Mesenchymal stem cell (in vitro differentiated cells and primary cell): ENCODE measurements around the gene ATP1B3.

ENCODE experiments used
- DNase-seq: peaks from one replicate; pipeline ENCODE4 v3.0.0-alpha.2; 2013
- H2AFZ ChIP-seq: one replicate; pipeline ENCODE4 v1.6.1; 2013; ENCODE audit warnings: low read depth, mild to moderate bottlenecking, control low read depth, inconsistent platforms, low read length, moderate library complexity
- H2AK5ac ChIP-seq: 2 replicates; pipeline ENCODE4 v1.6.1; 2013; ENCODE audit warnings: low read length, moderate library complexity, mild to moderate bottlenecking, inconsistent platforms; ENCODE audit not compliant: severe bottlenecking
- H2BK120ac ChIP-seq: one replicate; pipeline ENCODE4 v1.6.1; 2013; ENCODE audit warnings: low read depth, mild to moderate bottlenecking, inconsistent platforms, low read length, moderate library complexity
- H2BK12ac ChIP-seq, 2 experiments: one replicate each; pipeline ENCODE4 v1.6.1; 2013; ENCODE audit warnings: inconsistent platforms in 2 of 2, low read length in 2 of 2, mild to moderate bottlenecking in 2 of 2, moderate library complexity in 2 of 2, control low read depth in 1 of 2
- H2BK15ac ChIP-seq: one replicate; pipeline ENCODE4 v1.6.1; 2013; ENCODE audit warnings: mild to moderate bottlenecking, low read depth, inconsistent platforms; ENCODE audit not compliant: poor library complexity, severe bottlenecking
- H2BK5ac ChIP-seq: 2 replicates; pipeline ENCODE4 v1.6.1; 2013; ENCODE audit warnings: low read depth, mild to moderate bottlenecking, low read length, control low read depth, inconsistent platforms; ENCODE audit not compliant: poor library complexity, severe bottlenecking
- H3K14ac ChIP-seq, 2 experiments: one replicate each; pipeline ENCODE4 v1.6.1; 2013; ENCODE audit warnings: inconsistent platforms in 2 of 2, low read length in 2 of 2, control low read depth in 1 of 2, mild to moderate bottlenecking in 1 of 2, moderate library complexity in 1 of 2
- H3K18ac ChIP-seq, 2 experiments: one replicate each; pipeline ENCODE4 v1.6.1; 2013; ENCODE audit warnings: inconsistent platforms in 2 of 2, low read length in 2 of 2, control low read depth in 1 of 2, low read depth in 1 of 2, mild to moderate bottlenecking in 1 of 2
- H3K23ac ChIP-seq, 2 experiments: one replicate each; pipeline ENCODE4 v1.6.1; 2013; ENCODE audit warnings: inconsistent platforms in 2 of 2, low read length in 2 of 2, mild to moderate bottlenecking in 2 of 2, moderate library complexity in 2 of 2, control low read depth in 1 of 2
- H3K27ac ChIP-seq: 2 replicates; pipeline ENCODE4 v1.5.1; 2013; ENCODE audit warnings: mild to moderate bottlenecking, moderate library complexity, low read length, control low read depth, inconsistent platforms; ENCODE audit not compliant: poor library complexity, severe bottlenecking
- H3K27me3 ChIP-seq, 2 experiments: 2 replicates each; pipeline versions ENCODE4 v1.6.1 to v1.7.0; 2013; ENCODE audit warnings: low read length in 2 of 2, mild to moderate bottlenecking in 2 of 2, moderate library complexity in 2 of 2, control low read depth in 1 of 2, inconsistent platforms in 1 of 2; ENCODE audit not compliant: control insufficient read depth in 1 of 2, insufficient read depth in 1 of 2
- H3K36me3 ChIP-seq, 2 experiments: 2 replicates each; pipeline versions ENCODE4 v1.6.1 to v1.7.0; 2013; ENCODE audit warnings: low read length in 2 of 2, control low read depth in 1 of 2, inconsistent platforms in 1 of 2, low read depth in 1 of 2, mild to moderate bottlenecking in 1 of 2; ENCODE audit not compliant: insufficient read depth in 2 of 2, control insufficient read depth in 1 of 2
- H3K4ac ChIP-seq, 2 experiments: one replicate each; pipeline ENCODE4 v1.6.1; 2013; ENCODE audit warnings: inconsistent platforms in 2 of 2, low read length in 2 of 2, mild to moderate bottlenecking in 2 of 2, moderate library complexity in 2 of 2, control low read depth in 1 of 2, low read depth in 1 of 2
- H3K4me1 ChIP-seq: 2 replicates; pipeline ENCODE4 v1.6.1; 2013; ENCODE audit warnings: low read depth, low read length, control low read depth; ENCODE audit not compliant: control insufficient read depth, insufficient read depth
- H3K4me2 ChIP-seq: 2 replicates; pipeline ENCODE4 v1.6.1; 2013; ENCODE audit warnings: low read length, mild to moderate bottlenecking, inconsistent platforms; ENCODE audit not compliant: poor library complexity, severe bottlenecking
- H3K4me3 ChIP-seq, 2 experiments: 2 replicates each; pipeline versions ENCODE4 v1.5.1 to v1.7.0; 2013; ENCODE audit warnings: low read length in 2 of 2, mild to moderate bottlenecking in 2 of 2, control low read depth in 1 of 2, low read depth in 1 of 2; ENCODE audit not compliant: insufficient read depth in 1 of 2
- H3K79me1 ChIP-seq: replicated peaks from 2 replicates; pipeline ENCODE4 v1.6.1; 2013; ENCODE audit warnings: mild to moderate bottlenecking, control low read depth, low read length, inconsistent platforms; ENCODE audit not compliant: poor library complexity, severe bottlenecking
- H3K9ac ChIP-seq: 2 replicates; pipeline ENCODE4 v1.7.0; 2013; ENCODE audit warnings: mild to moderate bottlenecking, low read length, moderate library complexity
- H3K9me3 ChIP-seq: 2 replicates; pipeline ENCODE4 v1.7.0; 2013; ENCODE audit warnings: mild to moderate bottlenecking, low read length; ENCODE audit not compliant: control insufficient read depth
- H4K8ac ChIP-seq: one replicate; pipeline ENCODE4 v1.6.1; 2013; ENCODE audit warnings: inconsistent platforms, mild to moderate bottlenecking, low read length, moderate library complexity
- H4K91ac ChIP-seq: one replicate; pipeline ENCODE4 v1.6.1; 2013; ENCODE audit warnings: mild to moderate bottlenecking, low read length, inconsistent platforms
- WGBS: methylation state at CpG from one replicate; pipeline ENCODE4 v1.1.7; 2013; ENCODE audit warnings: mixed read lengths; 5-methylcytosine and 5-hydroxymethylcytosine counted together

Gene ATP1B3

DNA sequence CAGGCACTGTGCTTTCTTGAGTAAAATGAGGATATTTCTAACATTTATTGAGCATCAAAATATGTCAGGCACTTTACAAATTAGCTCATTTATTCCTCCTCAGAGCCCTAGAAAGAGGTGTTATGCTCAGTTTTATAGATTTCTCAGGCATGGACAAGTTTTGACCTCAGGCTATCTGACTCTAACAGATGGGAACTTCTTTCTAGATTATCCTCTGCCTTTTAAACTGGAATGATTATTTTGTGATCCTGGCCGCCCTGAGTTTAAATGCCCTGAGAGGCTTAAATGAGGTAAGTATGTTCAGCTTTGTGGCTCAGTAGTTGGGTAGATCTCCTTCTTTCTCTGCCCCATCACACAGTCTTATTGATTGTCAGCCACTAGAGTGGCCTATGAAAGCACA is 32.3 kb upstream of the ATP1B3 start:
- no peak overlapping the region for H3K4me3 ChIP-seq
- no peak overlapping the region for H2BK15ac ChIP-seq
- H2AK5ac ChIP-seq = no peak overlapping the region
- H4K91ac ChIP-seq = no peak overlapping the region
- no peak overlapping the region for H4K8ac ChIP-seq
- WGBS = 100% methylated on average over 1 of the region's 1 CpG
- H3K23ac ChIP-seq = no peak overlapping the region
- no peak overlapping the region for H2BK5ac ChIP-seq
- no peaks in the 10 kb centered on the region for H3K36me3 ChIP-seq
- H3K4ac ChIP-seq = no peak overlapping the region
- no peak overlapping the region for H2AFZ ChIP-seq
- H3K9ac ChIP-seq = no peak overlapping the region
- H3K79me1 ChIP-seq = no peaks in the 10 kb centered on the region
- H2BK12ac ChIP-seq = no peak overlapping the region
- H3K4me1 ChIP-seq = peaks cover 2% of the 10 kb centered on the region
- H3K27me3 ChIP-seq = no peaks in the 10 kb centered on the region
- no peak overlapping the region for H3K18ac ChIP-seq
- no peak overlapping the region for H3K14ac ChIP-seq
- H2BK120ac ChIP-seq = no peak overlapping the region
- H3K27ac ChIP-seq = no peak overlapping the region
- no peaks in the 10 kb centered on the region for H3K9me3 ChIP-seq
- no peak for DNase-seq
- H3K4me2 ChIP-seq = no peak overlapping the region

DNA sequence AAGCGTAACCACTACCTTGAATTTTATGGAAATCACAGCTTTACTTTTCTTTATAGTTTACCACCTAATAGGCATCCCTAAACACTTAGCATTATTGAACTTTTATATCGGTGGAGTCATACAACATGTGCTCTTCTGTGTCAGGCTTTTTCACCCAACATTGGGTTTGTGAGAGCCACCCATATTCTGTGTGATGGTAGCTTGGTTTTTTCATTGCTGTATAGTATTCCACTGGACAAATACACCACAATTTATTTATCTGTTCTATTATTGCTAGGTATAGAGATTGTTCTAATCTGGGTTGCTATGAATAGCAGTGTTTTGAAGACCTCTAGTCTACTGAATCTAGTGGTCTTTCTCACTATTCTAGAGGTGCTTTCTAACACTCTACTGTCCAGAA is 31.6 kb upstream of the ATP1B3 start:
- no peak overlapping the region for H2BK12ac ChIP-seq
- DNase-seq = no peak
- no peaks in the 10 kb centered on the region for H3K27me3 ChIP-seq
- no peak overlapping the region for H2BK120ac ChIP-seq
- WGBS = 89% methylated on average over 2 of the region's 2 CpGs
- no peak overlapping the region for H2AFZ ChIP-seq
- H3K4me3 ChIP-seq = no peak overlapping the region
- no peak overlapping the region for H4K91ac ChIP-seq
- no peak overlapping the region for H2BK5ac ChIP-seq
- H2AK5ac ChIP-seq = no peak overlapping the region
- no peak overlapping the region for H3K23ac ChIP-seq
- no peak overlapping the region for H3K4ac ChIP-seq
- no peak overlapping the region for H2BK15ac ChIP-seq
- H3K79me1 ChIP-seq = no peaks in the 10 kb centered on the region
- H3K9me3 ChIP-seq = no peaks in the 10 kb centered on the region
- no peaks in the 10 kb centered on the region for H3K36me3 ChIP-seq
- no peak overlapping the region for H3K4me2 ChIP-seq
- peaks cover 2% of the 10 kb centered on the region for H3K4me1 ChIP-seq
- H4K8ac ChIP-seq = no peak overlapping the region
- no peak overlapping the region for H3K9ac ChIP-seq
- H3K18ac ChIP-seq = no peak overlapping the region
- H3K14ac ChIP-seq = no peak overlapping the region
- no peak overlapping the region for H3K27ac ChIP-seq

GRCh38 chr3:141845407-141846049 is 30.9 kb upstream of the ATP1B3 start:
- Histone ChIP-seq H3K79me1 (no peaks in the 10 kb centered on the region), H3K18ac (no peak overlapping the region), H3K14ac (no peak overlapping the region), H3K23ac (no peak overlapping the region), H3K4me1 (peaks cover 2% of the 10 kb centered on the region), H3K4me3 (no peak overlapping the region), H2BK12ac (no peak overlapping the region), H3K9me3 (no peaks in the 10 kb centered on the region), H3K9ac (no peak overlapping the region), H2BK15ac (no peak overlapping the region), H2AK5ac (no peak overlapping the region), H4K91ac (no peak overlapping the region), H3K27me3 (no peaks in the 10 kb centered on the region), H2AFZ (no peak overlapping the region), H3K4ac (no peak overlapping the region), H2BK5ac (no peak overlapping the region), H3K4me2 (no peak overlapping the region), H3K36me3 (no peaks in the 10 kb centered on the region), H4K8ac (no peak overlapping the region), H2BK120ac (no peak overlapping the region), H3K27ac (no peak overlapping the region)
- WGBS = 93% methylated on average over 5 of the region's 5 CpGs
- DNase-seq = no peak

DNA sequence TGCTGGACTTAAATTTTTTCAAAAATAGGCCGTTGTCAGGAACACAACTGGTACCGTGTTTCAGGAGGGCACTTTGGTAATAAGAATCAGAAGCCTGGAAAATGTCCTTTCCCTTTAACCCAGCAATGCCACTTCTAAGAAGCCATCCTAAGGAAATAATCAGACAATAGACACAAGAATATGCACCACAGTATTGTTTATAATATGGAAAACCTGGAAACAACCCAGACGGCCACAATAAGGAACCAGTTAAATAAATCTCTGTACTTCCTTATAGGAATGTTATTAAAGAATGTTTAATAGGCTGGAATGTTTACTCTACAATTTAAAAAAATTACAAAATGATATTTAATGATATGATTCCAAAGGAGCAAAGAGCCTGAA is 30.4 kb upstream of the ATP1B3 start:
- Histone ChIP-seq H3K4me3 (no peak overlapping the region), H3K27me3 (no peaks in the 10 kb centered on the region), H3K27ac (no peak overlapping the region), H3K18ac (no peak overlapping the region), H2BK120ac (no peak overlapping the region), H3K9me3 (no peaks in the 10 kb centered on the region), H2AFZ (no peak overlapping the region), H3K36me3 (no peaks in the 10 kb centered on the region), H3K79me1 (no peaks in the 10 kb centered on the region), H2AK5ac (no peak overlapping the region), H3K4me1 (peaks cover 2% of the 10 kb centered on the region), H4K91ac (no peak overlapping the region), H3K4me2 (no peak overlapping the region), H3K4ac (no peak overlapping the region), H2BK5ac (no peak overlapping the region), H2BK15ac (no peak overlapping the region), H3K23ac (no peak overlapping the region), H2BK12ac (no peak overlapping the region), H3K9ac (no peak overlapping the region), H3K14ac (no peak overlapping the region), H4K8ac (no peak overlapping the region)
- no peak for DNase-seq
- WGBS = 100% methylated on average over 2 of the region's 3 CpGs
